HG03103 (cell line): ENCODE results near the gene ZNF346.

Source experiments
- ATAC-seq: cut with Tn5 transposase; IDR thresholded peaks from one replicate; pipeline ENCODE4 v1.9.1; 2021; ENCODE audit warnings: low read depth; ENCODE audit not compliant: unreplicated experiment

Gene ZNF346

DNA sequence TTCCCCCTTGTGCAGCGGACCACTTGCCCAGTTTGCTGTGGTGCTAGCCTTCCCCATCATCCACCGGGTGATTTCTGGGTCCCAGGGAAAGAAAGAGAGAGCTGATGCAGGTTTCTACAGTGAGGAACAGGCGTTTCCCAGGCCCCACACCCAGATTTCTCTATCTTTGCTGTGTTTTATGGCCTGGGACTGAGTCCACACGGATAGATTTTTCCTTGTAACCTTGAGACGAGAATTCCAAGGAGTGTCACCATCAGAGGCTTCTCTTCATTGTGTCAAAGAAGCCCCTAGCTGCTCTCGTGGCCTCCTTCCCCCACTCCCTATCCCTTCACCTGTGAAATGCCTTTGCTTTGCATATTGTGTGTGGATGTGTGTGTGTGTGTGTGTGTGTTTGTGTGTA, 43.0 kb downstream of the ZNF346 start:
- no peak for ATAC-seq

DNA sequence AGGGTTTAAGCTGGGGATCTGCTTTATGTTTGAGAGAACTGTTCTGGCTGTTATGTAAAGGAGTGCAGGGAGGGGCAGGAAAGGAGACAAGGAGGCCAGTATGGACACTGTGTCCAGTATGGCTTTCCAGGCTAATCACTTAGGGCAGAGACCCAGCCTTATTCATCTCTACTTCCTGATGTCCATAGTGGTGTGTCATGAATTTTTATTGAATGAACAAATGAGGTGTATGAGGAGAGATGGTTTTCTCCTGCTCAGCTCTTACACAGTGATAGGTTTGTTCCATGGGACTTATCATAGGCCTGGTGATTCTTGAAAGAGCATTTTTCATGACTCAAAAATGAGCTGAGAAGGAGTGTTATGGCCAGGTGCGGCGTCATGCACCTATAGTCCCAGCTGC, 43.7 kb downstream of the ZNF346 start:
- no peak for ATAC-seq

DNA sequence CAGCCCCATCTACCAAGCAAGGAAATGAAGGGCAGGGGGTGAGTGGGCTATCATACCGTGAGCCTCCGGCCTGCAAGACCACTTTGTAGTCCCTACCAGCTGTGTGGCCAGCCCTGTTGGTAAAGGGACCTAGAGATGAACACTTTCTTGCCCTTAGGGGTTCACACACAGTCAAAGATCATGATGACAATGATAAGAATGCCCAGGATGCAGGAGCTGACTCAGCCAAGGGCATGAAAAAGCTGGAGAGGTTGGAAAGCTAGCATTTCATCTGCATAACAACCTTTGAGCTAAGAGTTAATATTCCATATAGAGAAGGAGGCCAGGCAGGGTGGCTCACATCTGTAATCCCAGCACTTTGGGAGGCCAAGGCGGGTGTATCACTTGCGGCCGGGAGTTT, 45.0 kb downstream of the ZNF346 start:
- no peak for ATAC-seq

DNA sequence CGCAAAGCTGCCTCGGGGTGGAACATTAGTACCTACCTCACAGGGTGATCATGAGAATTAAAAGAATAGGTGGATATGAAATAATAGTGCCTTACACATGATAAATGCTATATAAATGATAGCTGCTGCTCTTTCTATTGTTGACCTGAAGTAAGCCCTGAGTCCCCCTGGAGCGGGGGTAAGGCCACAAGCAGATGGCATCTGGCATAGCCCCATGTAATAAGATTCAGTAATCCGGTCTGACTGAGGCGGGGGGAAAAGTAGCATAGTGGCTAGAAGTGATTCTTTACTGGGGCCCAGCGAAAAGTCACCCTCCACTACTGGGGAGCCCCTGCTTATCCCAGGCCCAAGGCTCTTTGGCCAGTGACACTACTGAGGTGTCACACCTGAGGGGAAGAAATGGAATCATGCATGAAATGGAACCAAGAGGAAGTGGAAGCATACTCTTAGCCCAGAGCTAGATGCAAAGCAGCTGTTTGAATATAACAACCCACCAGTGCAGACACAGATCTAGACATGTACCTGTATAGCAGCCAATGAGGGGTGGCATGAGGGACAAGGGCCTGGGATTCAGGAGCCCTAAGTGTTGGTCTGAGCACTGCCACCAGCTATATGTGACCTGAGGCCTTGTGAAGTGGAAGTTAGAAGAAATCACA, 48.2 kb downstream of the ZNF346 start:
- ATAC-seq = no peak

DNA sequence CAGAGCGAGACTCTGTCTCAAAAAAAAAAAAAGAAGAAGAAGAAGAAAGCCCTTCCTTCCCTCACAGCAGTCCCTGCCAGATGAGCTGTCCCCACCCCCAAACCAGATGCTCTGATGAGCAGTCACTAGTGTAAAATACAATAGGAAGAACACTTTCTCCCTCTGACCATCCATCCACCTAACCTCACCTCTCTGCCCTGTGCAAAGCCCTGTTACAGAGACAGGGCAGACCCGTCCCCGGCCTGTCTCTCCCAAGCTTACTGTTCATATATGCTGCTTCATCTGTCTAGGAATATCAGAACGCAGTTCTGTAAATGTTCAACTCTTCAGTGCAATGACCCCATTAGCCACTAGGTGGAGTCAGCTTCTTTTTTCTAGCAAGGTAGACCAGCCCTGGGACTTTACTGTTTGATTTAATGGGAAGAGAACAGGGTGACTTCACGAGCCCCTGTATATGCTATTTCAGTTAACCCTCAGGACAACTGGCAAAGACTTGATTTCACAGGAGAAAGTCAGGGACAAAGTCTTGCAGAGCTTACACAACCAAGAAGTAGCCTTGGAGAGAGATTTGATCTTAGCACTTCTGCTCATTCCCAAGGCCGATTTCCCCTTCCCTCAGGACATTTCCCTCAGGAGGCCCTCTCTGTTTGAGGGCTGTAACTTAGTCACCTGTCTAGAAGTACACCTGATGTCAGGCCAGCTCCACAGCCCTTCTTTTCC, 49.3 kb downstream of the ZNF346 start:
- no peak for ATAC-seq

DNA sequence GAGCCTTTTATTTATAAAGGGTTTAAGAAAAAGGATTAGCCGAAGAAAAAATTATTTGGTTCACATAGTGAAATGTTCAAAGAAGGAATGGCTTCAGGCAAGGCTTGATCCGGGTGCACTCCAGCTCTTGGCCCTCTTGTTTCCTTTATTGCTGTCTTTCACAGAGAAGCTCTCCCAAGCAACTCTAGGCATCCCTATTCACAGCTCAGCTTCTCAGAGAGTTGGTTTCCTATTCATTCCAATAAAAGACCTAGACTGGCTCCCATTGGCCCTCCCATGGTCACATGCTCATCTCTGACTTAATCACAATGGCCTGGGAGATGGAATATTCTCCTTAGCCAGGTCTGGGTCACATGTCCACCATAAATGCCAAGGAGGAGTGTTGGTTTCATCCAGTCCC, 54.8 kb downstream of the ZNF346 start:
- ATAC-seq = no peak

DNA sequence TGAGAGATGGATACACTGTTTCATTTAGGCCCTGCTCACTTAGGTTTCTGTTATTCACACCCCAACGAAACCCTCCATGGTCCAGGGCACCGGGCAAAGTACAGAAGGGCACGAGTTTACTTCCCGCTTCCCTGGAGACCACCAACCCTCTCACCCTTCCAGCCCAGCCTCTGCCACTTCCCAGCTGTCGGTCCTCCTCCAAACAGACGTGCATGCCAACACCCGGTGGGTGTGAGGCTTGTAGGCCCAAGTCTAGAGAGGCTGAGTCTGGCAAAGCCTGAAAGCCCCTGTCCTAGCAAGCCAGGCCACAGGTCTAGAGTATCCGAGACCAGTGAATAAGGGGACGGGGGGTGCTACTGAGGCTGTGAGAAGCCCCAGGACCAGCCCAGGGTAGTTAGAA, 57.1 kb downstream of the ZNF346 start:
- ATAC-seq = no peak

DNA sequence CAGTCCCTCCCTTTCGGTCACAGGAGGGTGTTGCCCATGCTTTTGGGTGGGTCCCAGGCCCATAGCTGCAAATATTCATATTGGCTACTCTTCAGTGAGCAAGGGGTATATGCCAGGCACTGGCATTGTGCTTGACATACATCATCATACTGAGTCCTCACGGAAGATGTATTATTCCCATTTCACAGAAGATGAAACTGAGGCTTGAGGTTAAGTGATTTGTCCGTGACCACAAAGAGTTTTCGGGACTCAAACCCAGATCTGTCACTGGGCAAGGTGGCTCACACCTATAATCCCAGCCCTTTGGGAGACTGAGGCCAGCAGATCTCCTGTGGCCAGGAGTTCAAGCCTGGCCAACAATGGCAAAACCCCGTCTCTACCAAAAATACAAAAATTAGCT, 57.8 kb downstream of the ZNF346 start:
- ATAC-seq = no peak

DNA sequence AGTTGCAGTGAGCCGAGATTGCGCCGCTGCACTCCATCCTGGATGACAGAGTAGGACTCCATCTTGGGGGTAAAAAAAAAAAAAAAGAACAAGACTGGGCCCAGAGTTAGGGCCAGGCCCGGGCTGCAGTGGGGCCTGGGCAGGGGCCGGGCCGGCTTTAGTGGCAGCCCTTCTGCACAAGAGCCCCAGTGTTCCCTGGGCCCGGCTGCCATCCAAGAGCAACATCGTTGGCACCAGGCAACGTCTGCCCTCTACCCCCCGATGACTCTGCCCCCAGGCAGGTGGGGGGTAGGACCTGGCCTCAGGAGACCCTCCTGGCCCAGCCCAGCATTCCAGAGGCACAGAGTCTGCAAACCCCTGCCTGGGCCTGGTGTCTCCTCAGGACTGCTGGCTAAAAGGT, 59.4 kb downstream of the ZNF346 start:
- no peak for ATAC-seq

DNA sequence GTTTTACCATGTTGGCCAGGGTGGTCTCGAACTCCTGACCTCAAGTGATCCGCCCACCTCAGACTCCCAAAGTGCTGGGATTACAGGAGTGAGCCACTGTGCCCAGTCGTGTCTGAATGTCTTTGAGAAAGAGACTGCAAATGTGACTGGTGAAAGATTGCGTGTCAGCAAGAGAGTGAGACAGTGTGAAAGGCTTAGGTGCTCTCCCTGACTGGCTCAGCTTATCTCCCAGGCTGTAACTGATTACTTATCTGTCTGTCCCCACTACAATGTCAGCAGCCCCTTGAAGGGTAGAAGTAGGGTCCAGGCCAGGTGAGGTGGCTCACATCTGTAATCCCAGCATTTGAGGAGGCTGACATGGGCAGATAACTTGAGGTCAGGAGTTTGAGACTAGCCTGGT, 60.9 kb downstream of the ZNF346 start:
- ATAC-seq = no peak

DNA sequence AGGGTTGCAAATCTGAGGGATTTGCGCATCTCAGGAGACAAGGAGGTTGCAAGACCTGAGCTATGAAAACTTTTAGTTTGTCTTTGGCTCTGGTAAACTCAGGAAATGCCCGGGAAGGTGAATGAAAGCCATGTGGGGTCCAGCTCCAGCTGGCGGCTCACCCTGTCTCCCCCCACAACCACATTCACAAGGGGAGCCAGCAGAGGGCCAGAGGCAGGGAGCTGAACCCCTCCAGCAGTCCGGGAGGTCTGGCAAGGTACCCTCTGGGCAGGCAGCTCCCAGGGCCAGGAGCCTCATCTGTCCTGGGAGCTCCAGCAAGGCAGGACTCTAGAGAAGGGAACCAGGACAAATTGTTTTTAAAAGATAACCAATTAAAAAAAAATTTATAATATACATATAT, 61.7 kb downstream of the ZNF346 start:
- no peak for ATAC-seq

DNA sequence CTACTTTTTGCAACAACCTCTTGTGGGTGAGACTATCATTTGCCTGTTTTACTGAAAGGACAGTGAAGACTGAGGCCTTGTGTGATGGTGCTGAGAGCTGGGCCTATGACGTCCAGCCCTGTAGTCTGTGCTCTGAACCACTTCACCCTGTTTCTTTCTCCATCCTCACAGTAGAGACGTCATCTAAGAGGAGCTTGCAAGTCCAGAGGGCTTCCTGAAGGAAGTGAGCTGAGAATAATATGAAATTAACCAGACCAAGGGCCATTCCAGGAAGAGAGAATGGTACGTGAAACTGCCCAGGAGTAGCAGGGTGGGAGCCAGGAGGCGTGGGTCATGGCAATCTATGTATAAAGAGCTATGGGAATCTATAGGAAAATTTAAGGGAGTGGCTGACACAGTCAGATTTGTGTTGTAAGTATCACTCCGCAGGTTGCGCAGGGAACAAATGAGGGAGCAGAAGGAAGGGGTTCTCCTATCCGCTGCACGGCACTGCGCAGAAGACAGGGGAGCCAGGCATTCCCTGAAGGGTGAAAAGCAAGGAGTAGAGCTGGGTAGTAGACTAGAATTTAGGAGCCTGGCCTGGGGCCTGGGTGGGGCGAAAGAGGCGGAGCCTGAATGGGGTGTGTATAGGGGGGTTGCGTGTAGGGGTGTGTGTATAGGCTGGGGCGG, 63.6 kb downstream of the ZNF346 start:
- no peak for ATAC-seq

DNA sequence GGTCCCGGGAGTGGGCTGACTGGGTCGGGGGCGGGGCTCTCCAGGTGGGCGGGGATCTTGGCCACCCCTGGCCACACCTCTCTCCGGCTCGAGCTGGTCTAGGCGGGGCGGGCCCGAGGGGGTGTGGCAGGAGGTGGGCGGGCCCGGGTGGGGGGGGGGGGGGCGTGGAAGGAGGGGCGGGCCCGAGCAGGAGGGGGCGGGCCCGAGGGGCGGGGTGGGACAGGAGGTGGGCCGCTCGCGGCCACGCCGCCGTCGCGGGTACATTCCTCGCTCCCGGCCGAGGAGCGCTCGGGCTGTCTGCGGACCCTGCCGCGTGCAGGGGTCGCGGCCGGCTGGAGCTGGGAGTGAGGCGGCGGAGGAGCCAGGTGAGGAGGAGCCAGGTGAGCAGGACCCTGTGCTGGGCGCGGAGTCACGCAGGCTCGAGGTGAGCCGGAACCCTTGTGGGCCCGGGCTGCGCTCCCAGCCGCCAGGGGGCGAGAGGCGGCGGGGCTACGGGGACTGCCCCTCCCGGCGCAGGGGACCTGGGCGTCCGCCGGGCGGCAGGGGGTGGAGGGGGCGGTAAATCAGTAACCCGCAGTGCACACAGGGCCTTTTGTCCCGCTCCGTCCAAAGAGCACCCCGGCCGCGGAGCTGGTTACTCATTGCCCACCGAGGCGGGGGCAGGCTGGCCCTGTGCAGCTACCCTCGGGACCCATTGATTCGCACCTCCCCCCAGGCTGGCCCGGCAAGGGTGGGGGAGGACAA, 64.3 kb downstream of the ZNF346 start, which contains the start of gene FGFR4:
Gene FGFR4, plus strand, starts transcription at position 262 of the 744 bp plus-strand sequence. CDS start 2,688 bp downstream, outside the sequence.
- peak; percentile 52 for ATAC-seq

DNA sequence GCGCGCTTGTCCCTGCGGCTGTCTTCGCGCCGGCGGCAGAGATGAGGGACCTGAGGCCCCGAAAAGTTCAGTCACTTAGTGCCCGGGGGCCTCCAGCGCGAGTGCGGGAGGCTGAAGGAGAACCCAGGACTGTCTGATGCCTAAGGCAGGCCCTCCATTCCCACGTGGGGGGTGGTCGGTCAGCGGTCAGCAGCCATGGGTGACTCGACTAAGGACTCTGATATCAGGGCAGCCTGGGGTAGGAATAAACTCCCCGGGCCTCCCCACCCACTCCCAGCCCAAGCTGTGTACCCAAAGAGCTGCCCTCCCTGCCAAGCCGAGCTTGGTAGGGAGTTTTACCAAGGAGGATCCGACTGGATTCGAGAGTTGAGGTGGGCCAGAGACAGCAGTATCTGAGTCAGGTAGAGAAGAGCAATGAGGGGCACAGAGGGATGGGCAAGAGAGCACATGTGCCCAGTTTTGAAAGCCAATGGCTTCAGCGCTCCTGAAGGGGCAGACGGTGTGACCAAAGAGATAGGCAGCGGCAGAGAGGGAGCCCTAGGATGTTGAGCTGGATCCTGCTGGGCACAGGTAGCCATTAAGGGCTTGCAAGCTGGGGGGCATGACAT, 65.0 kb downstream of the ZNF346 start:
- ATAC-seq = no peak

DNA sequence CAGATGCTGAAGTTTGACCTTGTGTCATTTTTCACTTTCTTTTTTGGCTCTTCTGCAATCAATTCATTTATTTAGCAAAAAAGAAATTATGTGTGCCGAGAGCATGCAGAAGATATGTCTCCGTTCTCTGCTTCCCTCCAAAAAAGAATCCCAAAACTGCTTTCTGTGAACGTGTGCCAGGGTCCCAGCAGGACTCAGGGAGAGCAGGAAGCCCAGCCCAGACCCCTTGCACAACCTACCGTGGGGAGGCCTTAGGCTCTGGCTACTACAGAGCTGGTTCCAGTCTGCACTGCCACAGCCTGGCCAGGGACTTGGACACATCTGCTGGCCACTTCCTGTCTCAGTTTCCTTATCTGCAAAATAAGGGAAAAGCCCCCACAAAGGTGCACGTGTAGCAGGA, 66.6 kb downstream of the ZNF346 start:
- ATAC-seq = no peak

DNA sequence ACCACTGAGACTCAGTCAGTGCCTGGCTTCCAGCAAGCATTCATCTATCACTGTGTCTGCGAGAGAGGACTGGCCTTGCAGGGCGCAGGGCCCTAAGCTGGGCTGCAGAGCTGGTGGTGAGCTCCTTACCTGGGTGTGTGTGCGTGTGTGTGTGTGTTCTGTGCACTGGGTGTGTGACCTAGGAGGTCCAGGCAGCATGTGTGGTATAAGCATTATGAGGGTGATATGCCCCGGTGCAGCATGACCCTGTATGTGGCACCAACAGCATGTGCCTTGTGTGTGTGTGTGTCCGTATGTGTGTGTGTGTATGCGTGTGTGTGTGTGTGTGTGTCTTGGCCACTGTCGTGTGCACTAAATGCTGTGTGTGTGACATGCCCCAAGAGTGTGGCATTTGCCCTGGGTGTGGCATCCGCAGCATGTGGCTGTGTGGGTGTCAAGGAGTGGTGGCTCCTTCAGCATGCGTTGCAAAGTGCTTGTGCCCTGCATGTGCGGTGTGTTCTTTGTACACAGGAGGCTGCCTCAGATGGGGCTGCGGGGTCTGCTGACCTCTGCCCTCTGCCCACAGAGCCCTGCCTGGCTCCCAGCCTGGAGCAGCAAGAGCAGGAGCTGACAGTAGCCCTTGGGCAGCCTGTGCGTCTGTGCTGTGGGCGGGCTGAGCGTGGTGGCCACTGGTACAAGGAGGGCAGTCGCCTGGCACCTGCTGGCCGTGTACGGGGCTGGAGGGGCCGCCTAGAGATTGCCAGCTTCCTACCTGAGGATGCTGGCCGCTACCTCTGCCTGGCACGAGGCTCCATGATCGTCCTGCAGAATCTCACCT, 67.5 kb downstream of the ZNF346 start:
- no peak for ATAC-seq

DNA sequence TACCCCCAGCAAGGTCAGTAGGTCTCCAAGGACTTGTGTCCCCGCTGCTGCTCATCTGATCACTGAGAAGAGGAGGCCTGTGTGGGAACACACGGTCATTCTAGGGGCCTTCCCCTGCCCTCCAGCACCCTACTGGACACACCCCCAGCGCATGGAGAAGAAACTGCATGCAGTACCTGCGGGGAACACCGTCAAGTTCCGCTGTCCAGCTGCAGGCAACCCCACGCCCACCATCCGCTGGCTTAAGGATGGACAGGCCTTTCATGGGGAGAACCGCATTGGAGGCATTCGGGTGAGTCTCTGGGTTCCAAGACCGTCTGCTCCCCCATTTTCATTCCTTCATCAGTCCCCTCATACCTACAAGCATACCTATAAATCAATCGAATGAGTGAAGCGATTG, 68.3 kb downstream of the ZNF346 start:
- no peak for ATAC-seq

DNA sequence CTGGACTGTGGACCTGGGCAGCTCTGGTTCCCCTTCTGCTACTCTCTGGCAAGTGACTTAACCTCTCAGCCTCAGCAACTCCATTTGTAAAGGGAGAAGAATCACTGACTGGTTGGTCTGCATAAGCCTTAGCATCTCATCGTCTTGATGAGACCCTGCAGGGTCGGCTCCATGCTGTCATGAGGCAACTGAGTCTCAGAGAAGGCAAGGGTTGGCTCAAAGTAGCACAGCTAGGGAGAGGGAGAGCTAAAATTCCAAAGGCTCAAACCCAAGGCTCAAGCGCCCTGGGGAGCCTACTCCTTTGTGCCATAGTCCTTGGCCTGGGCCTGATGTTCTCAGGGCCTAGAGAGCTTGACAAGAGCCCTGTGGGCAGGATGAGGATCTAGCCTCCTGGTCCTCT, 68.7 kb downstream of the ZNF346 start:
- ATAC-seq = no peak

DNA sequence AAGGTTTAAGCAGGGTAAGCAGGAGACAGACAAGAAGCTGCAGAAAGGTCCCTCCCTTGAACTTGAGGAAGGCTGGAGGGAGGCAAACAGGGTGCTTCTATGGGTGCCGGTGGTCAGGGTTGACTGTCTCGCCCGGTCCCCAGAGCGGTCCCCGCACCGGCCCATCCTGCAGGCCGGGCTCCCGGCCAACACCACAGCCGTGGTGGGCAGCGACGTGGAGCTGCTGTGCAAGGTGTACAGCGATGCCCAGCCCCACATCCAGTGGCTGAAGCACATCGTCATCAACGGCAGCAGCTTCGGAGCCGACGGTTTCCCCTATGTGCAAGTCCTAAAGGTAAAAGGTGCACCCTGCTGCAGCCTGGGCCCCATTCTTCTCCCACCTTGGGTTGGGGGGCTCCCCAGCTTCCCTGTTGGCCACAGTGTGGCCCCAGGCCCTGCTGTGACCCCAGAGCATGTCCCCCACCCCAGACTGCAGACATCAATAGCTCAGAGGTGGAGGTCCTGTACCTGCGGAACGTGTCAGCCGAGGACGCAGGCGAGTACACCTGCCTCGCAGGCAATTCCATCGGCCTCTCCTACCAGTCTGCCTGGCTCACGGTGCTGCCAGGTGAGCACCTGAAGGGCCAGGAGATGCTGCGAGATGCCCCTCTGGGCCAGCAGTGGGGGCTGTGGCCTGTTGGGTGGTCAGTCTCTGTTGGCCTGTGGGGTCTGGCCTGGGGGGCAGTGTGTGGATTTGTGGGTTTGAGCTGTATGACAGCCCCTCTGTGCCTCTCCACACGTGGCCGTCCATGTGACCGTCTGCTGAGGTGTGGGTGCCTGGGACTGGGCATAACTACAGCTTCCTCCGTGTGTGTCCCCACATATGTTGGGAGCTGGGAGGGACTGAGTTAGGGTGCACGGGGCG, 69.9 kb downstream of the ZNF346 start:
- no peak for ATAC-seq
